Choroid plexus epithelial cell (primary cell): ENCODE measurements around the gene GPR37L1.

Experiments
- DNase-seq: peaks from one replicate; pipeline ENCODE4 v3.0.0-alpha.2; 2010; ENCODE audit warnings: low read depth
- H3K4me3 ChIP-seq: 2 replicates; pipeline ENCODE4 v1.5.1; 2011; ENCODE audit warnings: low read depth, mild to moderate bottlenecking, control low read depth, low read length, moderate library complexity
- CTCF ChIP-seq: conservative IDR thresholded peaks from 2 replicates; pipeline ENCODE4 v1.5.1; 2011; ENCODE audit warnings: low read depth, mild to moderate bottlenecking, control low read depth, inconsistent platforms, low read length, moderate library complexity

The GPR37L1 gene

GRCh38 chr1:202123336-202123813 is 658 bp downstream of the GPR37L1 start:
- H3K4me3 ChIP-seq: no peak overlapping the region
- DNase-seq: no peak
- TF ChIP-seq CTCF: no peak

GRCh38 chr1:202124142-202124541 is 1.4 kb downstream of the GPR37L1 start:
- no peak overlapping the region for H3K4me3 ChIP-seq
- DNase-seq: no peak
- TF ChIP-seq CTCF: no peak

GRCh38 chr1:202125611-202126010 is 2.9 kb downstream of the GPR37L1 start:
- no peak for TF ChIP-seq CTCF
- no peak overlapping the region for H3K4me3 ChIP-seq
- no peak for DNase-seq

GRCh38 chr1:202126426-202126825 is 3.7 kb downstream of the GPR37L1 start:
- no peak for TF ChIP-seq CTCF
- DNase-seq: no peak
- H3K4me3 ChIP-seq: no peak overlapping the region

GRCh38 chr1:202127061-202127460 is 4.3 kb downstream of the GPR37L1 start:
- H3K4me3 ChIP-seq: no peak overlapping the region
- no peak for DNase-seq
- TF ChIP-seq CTCF: no peak

GRCh38 chr1:202127836-202128622 is 5.3 kb downstream of the GPR37L1 start:
- no peak for TF ChIP-seq CTCF
- no peak overlapping the region for H3K4me3 ChIP-seq
- no peak for DNase-seq
